Pancreas (tissue), 10 donors: ENCODE data around the gene ABCA4. TPM values are rescaled to one million over a fixed set of nuclear protein-coding genes. Genes with fewer than 3 reads are reported as not detected.
A peak's percentile ranks its signal among the peaks of the same experiment; 100 is the strongest.

Experiments
- ATAC-seq, 4 donors: fragments of 200-7000 bp; cut with Tn5 transposase; one replicate each; pipeline versions ENCODE4 v1.8.0 to v1.9.1; 2020; ENCODE audit warnings: mild to moderate bottlenecking in 4 of 4, moderate library complexity in 4 of 4
- DNase-seq, 6 donors: peaks; one replicate each; pipeline ENCODE4 v3.0.0-alpha.2; 2020
- FAIRE-seq: peaks from 2 replicates; lab custom pipeline; 2012; peaks lifted over from hg19 to GRCh38; lab: Jason Lieb, UNC
- H3K27ac ChIP-seq, 4 donors: fragments of 200-600 bp; sonication (generic); 1 replicate in 3 of 4; 2 replicates in 1 of 4; pipeline versions ENCODE4 v1.5.0 to v1.8.0; 2020
- H3K27me3 ChIP-seq, 4 donors: fragments of 200-600 bp; one replicate each; pipeline ENCODE4 v1.8.0; 2021
- H3K36me3 ChIP-seq, 3 donors: fragments of 200-600 bp; sonication (generic) in 1 of 3; one replicate each; pipeline versions ENCODE4 v1.5.0 to v1.8.0; 2020 to 2021
- H3K4me1 ChIP-seq, 3 donors: fragments of 200-600 bp; one replicate each; pipeline ENCODE4 v1.8.0; 2021
- H3K4me3 ChIP-seq, 4 donors: fragments of 200-600 bp; sonication (generic) in 2 of 4; one replicate each; pipeline versions ENCODE4 v1.5.0 to v1.8.0; 2020 to 2021
- H3K9me3 ChIP-seq, 4 donors: fragments of 200-600 bp; one replicate each; pipeline ENCODE4 v1.8.0; 2021
- WGBS, 2 donors: extraction: QIAGEN DNeasy Blood & Tissue Kit; methylation state at CpG; one replicate each; pipeline ENCODE4 v1.1.7; 2013; 5-methylcytosine and 5-hydroxymethylcytosine counted together
- intact Hi-C, 3 donors: fragments of 100-400 bp; cut with DNase I; formaldehyde crosslinking; loops; one replicate each; pipeline versions ENCODE4 v1.11.1 to v1.14.2; 2022
- polyA plus RNA-seq, 2 donors: library from polyadenylated mRNA; stranded (reverse); fragments of 200-250 nt; gene quantifications; one replicate each; pipeline ENCODE4 v1.2.3, GENCODE V29; 2013
- total RNA-seq, 6 donors: library from RNA; stranded (reverse); fragmentation: NEBNext Ultra II Directional in 4 of 6; extraction: Animal tissue kit (Norgen Biotek cat#: 25700) in 4 of 6; gene quantifications; one replicate each; pipeline versions ENCODE4 v1.2.1 to v1.2.4, GENCODE V29; 2021 to 2023
- TF ChIP-seq, protein P1 (sequence below), 4 donors: fragments of 200-600 bp; sonication (generic) in 3 of 4; IDR thresholded peaks; one replicate each; pipeline versions ENCODE4 v1.5.0 to v1.8.0; 2021; ENCODE audit warnings: antibody characterized with exemption in 4 of 4
- donor health status: healthy with polysubstance abuse.
- donor health status: DM: no; HTN: no; CAD: no; lungs with moderate emphysema.
- donor health status: DM: no; HTN: no; CAD: no.
- donor health status: control.
- donor health status: control.
- donor health status: Bipolar disorder and iron deficiency.
- donor health status: DM: yes; HTN: yes; CAD: no.
- donor health status: DM: no; HTN: no; CAD: no.
- donor health status: DM: no; HTN: no; CAD: no.
- donor health status: DM: yes; HTN: yes; CAD: no.

Gene ABCA4
- total and polyA plus RNA-seq, 8 donors: 0.03 to 0.16 (median 0.14) TPM; not detected in 2

DNA sequence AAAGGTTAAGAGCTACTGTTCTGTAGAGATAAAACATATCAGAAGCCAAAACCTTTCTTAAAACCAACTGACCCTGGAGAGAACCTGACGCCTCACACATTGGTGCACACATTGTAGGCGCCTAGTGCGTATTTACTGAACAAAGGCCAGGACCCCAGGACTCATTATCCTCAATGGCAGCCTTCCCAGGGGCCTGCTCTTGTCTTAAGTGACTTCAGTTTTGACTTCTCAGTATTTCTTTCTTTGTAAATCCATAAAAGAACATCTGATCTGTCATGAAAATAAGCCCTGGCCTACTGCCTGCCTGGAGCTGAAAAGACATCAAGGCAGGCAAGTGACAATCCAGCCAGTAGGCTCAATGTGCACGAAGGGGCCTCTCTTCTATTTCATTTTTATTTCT is 27.6 kb downstream of the ABCA4 start:
- Histone ChIP-seq H3K4me3 (no peak overlapping the region), H3K9me3 (no peaks in the 10 kb centered on the region), H3K4me1 (no peaks in the 10 kb centered on the region), H3K36me3 (no peaks in the 10 kb centered on the region), H3K27ac (peak overlapping the region in 2 of 4 donors; percentile 48 to 67), H3K27me3 (no peaks in the 10 kb centered on the region)
- 83 to 93% methylated on average over 4 of the region's 4 CpGs for whole genome bisulfite sequencing, 2 donors
- ATAC-seq (no peak), FAIRE-seq (no peak), DNase-seq (no peak)
- TF ChIP-seq, protein P1, sequence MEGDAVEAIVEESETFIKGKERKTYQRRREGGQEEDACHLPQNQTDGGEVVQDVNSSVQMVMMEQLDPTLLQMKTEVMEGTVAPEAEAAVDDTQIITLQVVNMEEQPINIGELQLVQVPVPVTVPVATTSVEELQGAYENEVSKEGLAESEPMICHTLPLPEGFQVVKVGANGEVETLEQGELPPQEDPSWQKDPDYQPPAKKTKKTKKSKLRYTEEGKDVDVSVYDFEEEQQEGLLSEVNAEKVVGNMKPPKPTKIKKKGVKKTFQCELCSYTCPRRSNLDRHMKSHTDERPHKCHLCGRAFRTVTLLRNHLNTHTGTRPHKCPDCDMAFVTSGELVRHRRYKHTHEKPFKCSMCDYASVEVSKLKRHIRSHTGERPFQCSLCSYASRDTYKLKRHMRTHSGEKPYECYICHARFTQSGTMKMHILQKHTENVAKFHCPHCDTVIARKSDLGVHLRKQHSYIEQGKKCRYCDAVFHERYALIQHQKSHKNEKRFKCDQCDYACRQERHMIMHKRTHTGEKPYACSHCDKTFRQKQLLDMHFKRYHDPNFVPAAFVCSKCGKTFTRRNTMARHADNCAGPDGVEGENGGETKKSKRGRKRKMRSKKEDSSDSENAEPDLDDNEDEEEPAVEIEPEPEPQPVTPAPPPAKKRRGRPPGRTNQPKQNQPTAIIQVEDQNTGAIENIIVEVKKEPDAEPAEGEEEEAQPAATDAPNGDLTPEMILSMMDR (IDR thresholded peaks at IDR 0.05): no peak
- intact Hi-C loops: no loop called here

DNA sequence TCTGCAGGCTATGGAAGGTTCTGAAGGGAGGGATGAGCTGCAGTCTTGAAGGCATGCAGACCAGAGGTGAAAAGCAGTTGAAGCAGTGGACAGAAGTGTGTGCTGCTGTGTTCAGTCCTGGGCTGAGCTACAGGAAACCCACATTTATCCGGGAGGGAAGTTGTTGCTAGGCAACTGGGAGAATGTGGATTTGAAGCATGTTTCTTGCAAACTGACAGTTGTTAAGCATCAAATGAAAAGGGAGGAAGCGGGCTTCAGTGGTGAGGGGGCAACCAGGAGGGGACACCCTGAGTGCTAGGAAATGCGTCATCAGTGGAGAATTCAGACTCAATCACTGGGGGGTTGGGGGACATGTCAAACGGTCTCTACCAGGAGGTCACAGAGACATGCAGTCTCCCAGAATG is 28.7 kb downstream of the ABCA4 start:
- FAIRE-seq (no peak), ATAC-seq (peak in 2 of 4 donors; percentile 10 to 32), DNase-seq (no peak)
- TF ChIP-seq, protein P1 (IDR thresholded peaks at IDR 0.05): no peak
- H3K4me1 ChIP-seq: no peaks in the 10 kb centered on the region
- H3K27me3 ChIP-seq: no peaks in the 10 kb centered on the region
- intact Hi-C loops: no loop called here
- WGBS, 2 donors: 75 to 85% methylated on average over 4 of the region's 4 CpGs
- no peaks in the 10 kb centered on the region for H3K9me3 ChIP-seq
- no peak overlapping the region for H3K4me3 ChIP-seq
- no peaks in the 10 kb centered on the region for H3K36me3 ChIP-seq
- H3K27ac ChIP-seq: peak overlapping the region in 1 of 4 donors; percentile 2

DNA sequence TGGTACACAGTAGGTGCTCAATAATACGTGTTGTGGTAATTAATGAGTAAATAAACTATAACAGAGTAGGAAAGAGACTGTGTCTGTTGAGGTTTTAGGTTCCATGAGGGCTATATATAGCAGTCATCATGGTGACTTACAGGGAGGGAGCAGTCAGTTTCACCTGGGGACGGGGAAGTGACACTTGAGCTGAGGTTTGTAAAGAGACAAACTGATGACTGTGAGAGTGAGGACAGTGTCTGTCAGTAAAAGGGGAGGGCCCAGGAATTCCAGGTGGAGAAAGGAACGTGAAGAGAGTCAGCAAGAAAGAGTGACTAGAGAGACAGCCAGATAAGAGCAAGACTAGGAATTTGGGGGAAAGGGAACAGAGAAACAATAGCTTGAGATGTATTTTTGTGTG is 30.2 kb downstream of the ABCA4 start:
- Histone ChIP-seq H3K27me3 (no peaks in the 10 kb centered on the region), H3K36me3 (no peaks in the 10 kb centered on the region), H3K4me1 (no peaks in the 10 kb centered on the region), H3K9me3 (no peaks in the 10 kb centered on the region), H3K27ac (no peak overlapping the region), H3K4me3 (no peak overlapping the region)
- ATAC-seq (no peak), FAIRE-seq (no peak), DNase-seq (no peak)
- intact Hi-C loops: no loop called here
- WGBS, 2 donors: 72 to 80% methylated on average over 3 of the region's 3 CpGs
- TF ChIP-seq, protein P1 (IDR thresholded peaks at IDR 0.05): no peak

DNA sequence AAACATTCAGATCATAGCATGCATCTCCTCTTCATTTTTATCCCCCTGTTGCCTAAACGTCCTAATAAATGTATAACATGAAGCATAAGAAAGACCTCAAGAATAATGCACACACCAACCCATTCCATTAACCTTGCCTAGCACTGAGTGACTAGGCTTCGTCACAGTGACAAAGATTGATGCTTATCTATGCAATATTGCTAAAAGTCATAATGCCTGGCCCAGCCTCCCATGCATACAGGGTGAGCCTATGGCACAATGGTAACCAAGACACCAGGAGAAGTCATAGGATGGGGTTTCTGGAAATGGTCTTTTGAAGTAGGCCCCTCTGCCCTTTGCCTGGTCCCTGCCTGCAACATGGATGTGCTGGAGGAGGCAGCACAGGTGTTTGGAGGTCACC is 33.8 kb downstream of the ABCA4 start:
- DNase-seq (no peak), FAIRE-seq (no peak), ATAC-seq (no peak)
- H3K27ac ChIP-seq: no peak overlapping the region
- WGBS, 2 donors: 61 to 68% methylated on average over 2 of the region's 2 CpGs
- H3K4me1 ChIP-seq: no peaks in the 10 kb centered on the region
- TF ChIP-seq, protein P1 (IDR thresholded peaks at IDR 0.05): no peak
- intact Hi-C loops: no loop called here
- H3K4me3 ChIP-seq: no peak overlapping the region
- H3K27me3 ChIP-seq: no peaks in the 10 kb centered on the region
- no peaks in the 10 kb centered on the region for H3K36me3 ChIP-seq
- no peaks in the 10 kb centered on the region for H3K9me3 ChIP-seq

DNA sequence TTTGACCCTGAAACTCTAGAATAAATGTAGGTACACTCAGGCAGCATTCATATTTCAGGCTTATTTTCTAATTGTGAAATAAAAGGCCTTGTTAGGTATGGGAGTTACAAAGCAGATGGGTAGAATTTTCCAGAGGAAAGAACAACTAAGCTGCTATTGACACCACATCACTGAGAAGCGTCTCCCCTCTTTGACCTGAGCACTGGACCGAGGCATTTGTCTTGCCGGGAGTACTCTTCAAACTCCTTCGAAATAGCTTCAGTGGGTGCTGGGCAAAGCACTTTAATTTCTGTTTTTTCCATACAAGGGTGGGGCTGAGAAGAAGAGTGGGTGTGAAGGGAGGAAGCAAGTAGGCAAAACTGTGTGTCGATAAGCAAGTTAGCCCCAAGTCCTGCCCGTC is 36.4 kb downstream of the ABCA4 start:
- no peak for DNase-seq
- Histone ChIP-seq H3K4me3 (no peak overlapping the region), H3K4me1 (no peaks in the 10 kb centered on the region), H3K27me3 (no peaks in the 10 kb centered on the region), H3K9me3 (no peaks in the 10 kb centered on the region), H3K36me3 (no peaks in the 10 kb centered on the region), H3K27ac (no peak overlapping the region)
- FAIRE-seq: no peak
- no peak for ATAC-seq
- intact Hi-C loops: no loop called here
- WGBS, 2 donors: 85 to 89% methylated on average over 6 of the region's 6 CpGs
- TF ChIP-seq, protein P1 (IDR thresholded peaks at IDR 0.05): no peak
